OCI-LY1 (cell line): Measurements from ENCODE around the gene MPC2.

Experiments
- H2AFZ ChIP-seq: fragments of 200-600 bp; sonication (generic), shearing (Covaris generic); 2 replicates; pipeline ENCODE4 v1.6.0; 2014; ENCODE audit warnings: antibody characterized with exemption, mild to moderate bottlenecking, low read length
- H3F3A ChIP-seq: fragments of 200-600 bp; sonication (generic), shearing (Covaris generic); 2 replicates; pipeline ENCODE4 v1.6.0; 2014; ENCODE audit warnings: mild to moderate bottlenecking, antibody characterized with exemption, low read length, moderate library complexity; ENCODE audit not compliant: insufficient read depth
- H3K27ac ChIP-seq: fragments of 200-600 bp; sonication (generic); 2 replicates; pipeline ENCODE4 v1.5.1; 2014; ENCODE audit warnings: low read length, mixed run types, mild to moderate bottlenecking, low read depth; ENCODE audit not compliant: poor library complexity, severe bottlenecking
- H3K27me3 ChIP-seq: fragments of 200-600 bp; sonication (generic); 2 replicates; pipeline ENCODE4 v1.6.0; 2014; ENCODE audit warnings: antibody characterized with exemption, mild to moderate bottlenecking, low read length, moderate library complexity; ENCODE audit not compliant: insufficient read depth
- H3K36me3 ChIP-seq: fragments of 200-600 bp; sonication (generic); 2 replicates; pipeline ENCODE4 v1.6.1; 2014; ENCODE audit warnings: mild to moderate bottlenecking, antibody characterized with exemption, low read length, moderate library complexity, mixed read lengths; ENCODE audit not compliant: insufficient read depth
- H3K4me1 ChIP-seq: fragments of 200-600 bp; sonication (generic); 2 replicates; pipeline ENCODE4 v1.5.1; 2014; ENCODE audit warnings: mild to moderate bottlenecking, low read length, moderate library complexity; ENCODE audit not compliant: insufficient read depth, severe bottlenecking
- H3K4me2 ChIP-seq: fragments of 200-600 bp; sonication (generic), shearing (Covaris generic); 2 replicates; pipeline ENCODE4 v1.6.1; 2014; ENCODE audit warnings: low read length
- H3K4me3 ChIP-seq: fragments of 200-600 bp; sonication (generic); 2 replicates; pipeline ENCODE4 v1.5.1; 2014; ENCODE audit warnings: low read length, low read depth, mild to moderate bottlenecking, mixed read lengths; ENCODE audit not compliant: poor library complexity, severe bottlenecking
- H3K79me2 ChIP-seq: fragments of 200-600 bp; shearing (Covaris generic); 2 replicates; pipeline ENCODE4 v1.6.1; 2016; ENCODE audit warnings: mixed run types, low read length, mixed read lengths; ENCODE audit not compliant: insufficient read depth
- H3K9ac ChIP-seq: fragments of 200-600 bp; sonication (generic), shearing (Covaris generic); 2 replicates; pipeline ENCODE4 v1.6.1; 2014; ENCODE audit warnings: mild to moderate bottlenecking, low read length, mixed read lengths
- H3K9me2 ChIP-seq: fragments of 200-600 bp; sonication (generic), shearing (Covaris generic); 2 replicates; pipeline ENCODE4 v1.6.1; 2014; ENCODE audit warnings: low read depth, mild to moderate bottlenecking, low read length, mixed read lengths
- H3K9me3 ChIP-seq: fragments of 200-600 bp; shearing (Covaris generic); 2 replicates; pipeline ENCODE4 v1.6.1; 2014; ENCODE audit warnings: low read length, mixed read lengths
- H4K20me1 ChIP-seq: fragments of 200-600 bp; sonication (generic), shearing (Covaris generic); 2 replicates; pipeline ENCODE4 v1.6.0; 2016; ENCODE audit warnings: mild to moderate bottlenecking, low read length; ENCODE audit not compliant: insufficient read depth
- CTCF ChIP-seq: fragments of 200-600 bp; sonication (generic), shearing (Covaris generic); IDR thresholded peaks from 2 replicates; pipeline ENCODE4 v1.5.1; 2017; ENCODE audit warnings: mild to moderate bottlenecking, antibody characterized with exemption, low read length, moderate library complexity, mixed read lengths
- EZH2 ChIP-seq: fragments of 200-600 bp; sonication (generic), shearing (Covaris generic); IDR thresholded peaks from 2 replicates; pipeline ENCODE4 v1.8.0; 2017; ENCODE audit warnings: borderline replicate concordance, mixed run types, mild to moderate bottlenecking, antibody characterized with exemption, low read length, moderate library complexity, mixed read lengths

The MPC2 gene

GRCh38 chr1:167964646-167965045, 27.8 kb upstream of the MPC2 start:
- Histone ChIP-seq H4K20me1 (no peaks in the 10 kb centered on the region), H3K27ac (no peak overlapping the region), H3K4me1 (no peaks in the 10 kb centered on the region), H2AFZ (no peak overlapping the region), H3K9me2 (no peaks in the 10 kb centered on the region), H3K4me2 (no peak overlapping the region), H3K9me3 (no peaks in the 10 kb centered on the region), H3F3A (no peaks in the 10 kb centered on the region), H3K4me3 (no peak overlapping the region), H3K79me2 (peaks cover 15% of the 10 kb centered on the region), H3K27me3 (no peaks in the 10 kb centered on the region), H3K36me3 (peaks cover 20% of the 10 kb centered on the region), H3K9ac (no peak overlapping the region)
- TF ChIP-seq CTCF (no peak), EZH2 (no peak)

DNA sequence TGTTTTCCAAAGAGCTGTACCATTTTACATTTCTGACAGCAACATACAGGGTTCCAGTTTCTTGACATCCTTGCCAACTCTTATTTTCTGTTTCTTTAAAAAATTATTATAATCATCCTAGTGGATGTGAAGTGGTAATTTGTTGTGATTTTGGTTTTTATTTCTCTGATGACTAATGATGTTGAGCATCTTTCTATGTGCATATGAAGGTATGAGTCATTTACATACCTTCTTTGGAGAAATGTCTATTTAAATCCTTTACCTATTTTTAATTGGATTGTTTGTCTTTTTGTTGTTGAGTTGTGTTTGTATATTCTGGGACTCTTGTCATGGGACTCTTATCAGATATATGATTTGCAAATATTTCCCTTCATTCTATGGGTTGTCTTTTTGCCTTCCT, 20.8 kb upstream of the MPC2 start:
- H3K27me3 ChIP-seq: no peaks in the 10 kb centered on the region
- no peaks in the 10 kb centered on the region for H3K9me2 ChIP-seq
- H3K4me1 ChIP-seq: no peaks in the 10 kb centered on the region
- H3F3A ChIP-seq: no peaks in the 10 kb centered on the region
- TF ChIP-seq CTCF (no peak), EZH2 (no peak)
- H3K79me2 ChIP-seq: peaks cover 12% of the 10 kb centered on the region; the same call in 1 of the 2 replicates
- H2AFZ ChIP-seq: no peak overlapping the region
- H3K9me3 ChIP-seq: no peaks in the 10 kb centered on the region; the same call in 1 of the 2 replicates
- no peak overlapping the region for H3K4me2 ChIP-seq
- H3K4me3 ChIP-seq: no peak overlapping the region
- H3K36me3 ChIP-seq: peaks cover 41% of the 10 kb centered on the region
- H3K9ac ChIP-seq: no peak overlapping the region
- no peak overlapping the region for H3K27ac ChIP-seq
- H4K20me1 ChIP-seq: no peaks in the 10 kb centered on the region

- no peaks in the 10 kb centered on the region for H3K9me2 ChIP-seq
- H2AFZ ChIP-seq: no peak overlapping the region
- no peak overlapping the region for H3K4me2 ChIP-seq
- H3K4me1 ChIP-seq: no peaks in the 10 kb centered on the region
- no peaks in the 10 kb centered on the region for H3K27me3 ChIP-seq
- TF ChIP-seq CTCF (no peak), EZH2 (no peak)
- H3K79me2 ChIP-seq: 0 out of 2 replicates have a peak, but pooled peaks cover 7% of the 10 kb centered on the region
- no peak overlapping the region for H3K4me3 ChIP-seq
- no peaks in the 10 kb centered on the region for H4K20me1 ChIP-seq
- H3K27ac ChIP-seq: no peak overlapping the region
- peaks cover 42% of the 10 kb centered on the region for H3K36me3 ChIP-seq
- no peaks in the 10 kb centered on the region for H3F3A ChIP-seq
- no peak overlapping the region for H3K9ac ChIP-seq
- H3K9me3 ChIP-seq: no peaks in the 10 kb centered on the region; the same call in 1 of the 2 replicates
Measured at GRCh38 chr1:167955915-167956314, 19.0 kb upstream of the MPC2 start.
